ENCODE measurements around the gene EME1.
A peak's percentile ranks its signal among the peaks of the same experiment; 100 is the strongest.

EME1 gene

DNA sequence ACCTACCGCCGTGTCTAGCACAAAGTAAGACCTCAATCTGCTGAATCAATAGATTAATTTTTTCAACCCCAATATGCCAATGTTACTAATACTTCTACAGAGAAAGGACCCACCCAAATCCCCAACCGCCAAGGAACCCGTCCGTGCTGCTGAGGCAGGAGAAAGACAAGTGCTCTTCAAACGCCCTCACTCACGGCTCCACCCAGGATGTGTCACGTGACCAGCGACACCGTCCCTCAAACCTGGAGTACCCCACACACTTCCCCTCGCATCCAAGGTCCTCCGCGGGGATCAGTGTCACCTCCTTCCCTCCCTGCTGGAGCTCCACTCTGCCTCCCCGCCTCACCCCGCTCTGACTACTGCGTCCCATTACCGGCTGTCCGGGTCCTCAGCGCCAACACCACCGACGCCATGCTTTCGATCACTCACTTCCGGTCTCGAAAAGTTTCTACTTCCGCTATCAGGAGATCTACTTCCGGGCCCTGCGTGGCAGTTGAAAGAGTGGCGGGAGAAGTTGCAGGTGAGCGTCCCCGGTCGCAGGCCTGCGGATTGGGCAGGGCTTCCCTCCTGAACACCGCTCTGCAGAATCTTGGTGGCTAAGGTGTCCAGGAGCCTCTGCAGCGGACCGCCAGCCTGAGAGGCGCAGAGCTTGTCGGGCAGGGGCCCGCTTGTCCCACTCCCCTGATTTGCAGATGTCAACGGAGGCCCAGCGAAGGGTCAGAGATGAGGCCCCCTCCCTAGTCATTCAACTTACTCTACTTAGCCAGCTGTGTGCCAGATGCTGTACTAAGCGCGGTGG, at the start of gene EME1, which contains the start of gene MRPL27:
EME1 (plus strand) TSS at position 472 of the 799 bp plus-strand sequence. CDS start 1,980 bp downstream, outside the sequence.
MRPL27 (minus strand) TSS at position 427 of the 799 bp plus-strand sequence; CDS start at position 413, 14 bp downstream.
- DNase-seq, result peak; percentile 95

GRCh38 chr17:50325906-50326305, 47.1 kb upstream of the EME1 start:
- DNase-seq, result no peak

- DNase-seq, result no peak
Measured at GRCh38 chr17:50326831-50327364, 46.1 kb upstream of the EME1 start.

GRCh38 chr17:50328363-50329325, 44.4 kb upstream of the EME1 start:
- peak; percentile 70 for DNase-seq

DNA sequence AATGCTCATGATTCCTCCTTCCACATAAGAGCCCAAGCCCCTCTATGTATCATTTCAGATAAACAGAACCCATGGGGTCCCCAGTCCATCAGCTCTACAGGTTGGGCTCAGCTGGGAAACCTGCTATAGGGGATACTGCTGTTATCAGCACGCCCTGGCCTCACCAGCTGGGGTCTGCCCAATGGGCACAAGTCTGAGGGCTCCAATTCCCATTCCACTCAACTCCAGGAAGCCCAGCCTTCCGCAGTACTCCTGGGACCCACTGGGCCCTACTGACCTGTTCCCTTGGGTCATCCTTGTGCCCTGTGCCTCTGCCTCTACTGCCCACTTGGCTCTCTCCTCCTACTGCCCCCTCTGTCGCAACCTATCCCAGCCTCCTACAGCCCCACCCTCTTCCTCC, 43.3 kb upstream of the EME1 start:
- DNase-seq, result no peak

DNA sequence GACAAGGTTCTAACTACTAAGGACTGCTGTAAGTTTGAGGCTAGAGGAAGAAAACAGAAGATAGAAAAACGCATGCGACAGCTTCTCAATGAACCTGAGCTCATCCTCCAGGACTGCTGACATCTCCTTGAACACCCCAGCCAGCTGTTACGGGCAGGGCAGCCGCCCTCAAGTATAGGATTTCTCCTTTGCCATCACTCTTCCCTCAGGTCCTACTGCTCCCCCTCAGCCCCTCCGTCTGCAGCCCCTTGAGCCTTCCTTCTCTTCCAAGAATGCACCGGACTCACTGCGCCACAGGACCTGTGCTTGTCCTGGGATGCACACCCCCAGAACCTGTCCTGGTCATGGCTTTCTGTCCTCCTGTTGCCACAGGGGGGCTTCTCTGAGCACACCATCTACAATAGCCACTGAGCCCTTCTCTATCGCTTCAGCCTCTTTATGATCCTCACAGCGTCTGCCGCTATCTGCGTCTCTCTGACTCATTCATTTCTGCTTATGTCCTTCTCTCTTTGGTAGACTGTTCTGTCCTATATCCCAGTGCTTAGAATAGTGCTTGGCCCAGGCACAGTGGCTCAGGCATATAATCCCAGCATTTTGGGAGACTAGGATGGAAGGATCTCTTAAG, 42.8 kb upstream of the EME1 start:
- DNase-seq, result no peak

- DNase-seq, result no peak
Measured at GRCh38 chr17:50331085-50331791, 41.8 kb upstream of the EME1 start.

DNA sequence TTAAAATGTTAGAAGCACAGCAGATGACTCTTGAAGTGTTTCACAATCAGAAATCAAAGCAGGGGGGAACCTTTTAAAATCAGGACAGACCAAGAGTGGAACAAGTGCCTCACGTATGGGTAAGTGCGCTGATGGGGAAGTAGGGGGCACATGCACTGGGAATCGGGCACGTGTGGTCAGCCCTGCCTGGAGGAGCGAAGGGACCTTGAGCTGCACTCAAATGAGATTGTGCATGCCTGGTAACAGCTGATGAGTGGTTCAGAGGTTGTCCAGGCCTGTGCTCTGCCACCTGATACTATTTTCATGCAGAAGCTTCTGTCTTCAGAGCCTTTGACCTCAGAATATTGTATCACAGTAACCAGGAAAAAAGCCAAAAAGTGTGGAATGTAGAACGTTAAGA, 40.8 kb upstream of the EME1 start:
- no peak for DNase-seq

- peak; percentile 39 for DNase-seq
Measured at GRCh38 chr17:50333291-50334057, 39.6 kb upstream of the EME1 start.

DNA sequence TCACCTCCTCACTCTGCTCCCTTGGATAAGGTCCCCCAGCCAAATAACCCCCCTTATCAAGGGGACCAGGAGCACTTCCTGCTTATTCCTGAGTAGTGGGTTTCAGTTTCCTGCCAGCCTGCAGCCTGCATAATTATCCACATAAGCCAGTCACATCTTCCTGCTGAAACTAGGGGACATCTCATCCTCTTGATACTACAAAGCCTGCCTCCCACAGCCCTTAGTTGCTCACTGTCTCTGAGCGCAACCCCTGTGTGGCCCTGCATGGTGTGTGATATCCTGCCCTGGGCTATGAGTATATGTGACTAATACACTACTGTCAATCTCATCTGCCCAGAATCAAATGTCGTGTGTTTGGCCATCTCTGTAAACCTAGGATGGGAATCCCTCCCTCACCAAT, 35.1 kb upstream of the EME1 start:
- DNase-seq, result no peak

DNA sequence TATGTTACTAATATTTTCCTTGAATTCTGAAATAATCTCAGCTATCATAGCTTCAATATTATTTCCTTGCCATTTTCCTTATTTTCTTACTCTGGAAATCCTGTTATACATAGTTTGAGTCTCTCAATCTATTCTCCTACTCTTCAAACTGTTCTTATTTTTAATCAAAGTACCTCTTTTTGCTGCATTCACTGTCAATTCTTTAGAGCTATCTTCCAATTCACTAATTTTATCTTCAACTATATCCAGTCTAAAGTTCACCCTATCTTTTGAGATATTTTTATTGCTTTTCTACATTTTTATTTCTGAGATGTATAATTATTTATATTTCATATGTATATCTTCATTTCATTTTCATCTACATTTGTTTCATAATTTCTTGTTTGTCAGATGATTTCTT, 34.4 kb upstream of the EME1 start:
- DNase-seq, result no peak

DNA sequence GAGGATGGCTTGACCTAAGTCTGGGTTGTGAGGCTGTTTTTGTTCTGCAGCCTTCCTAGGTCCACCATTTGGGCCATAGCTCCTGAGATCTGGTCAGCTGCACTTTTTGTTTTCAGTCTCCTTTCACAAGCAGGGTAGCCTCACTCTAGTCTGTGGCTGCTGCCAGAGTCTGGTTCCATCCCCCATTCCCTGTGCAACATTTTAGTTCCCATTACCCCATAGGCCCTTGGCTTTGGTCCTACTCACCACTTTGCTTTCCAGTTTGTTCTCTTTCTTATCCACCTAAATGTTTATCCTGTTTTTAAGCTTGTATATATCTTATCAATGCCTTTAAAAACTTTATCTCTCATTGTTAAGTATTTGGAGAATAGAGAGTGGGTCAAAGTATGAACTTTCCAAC, 33.6 kb upstream of the EME1 start:
- no peak for DNase-seq

GRCh38 chr17:50344731-50345365, 28.2 kb upstream of the EME1 start:
- no peak for DNase-seq

DNA sequence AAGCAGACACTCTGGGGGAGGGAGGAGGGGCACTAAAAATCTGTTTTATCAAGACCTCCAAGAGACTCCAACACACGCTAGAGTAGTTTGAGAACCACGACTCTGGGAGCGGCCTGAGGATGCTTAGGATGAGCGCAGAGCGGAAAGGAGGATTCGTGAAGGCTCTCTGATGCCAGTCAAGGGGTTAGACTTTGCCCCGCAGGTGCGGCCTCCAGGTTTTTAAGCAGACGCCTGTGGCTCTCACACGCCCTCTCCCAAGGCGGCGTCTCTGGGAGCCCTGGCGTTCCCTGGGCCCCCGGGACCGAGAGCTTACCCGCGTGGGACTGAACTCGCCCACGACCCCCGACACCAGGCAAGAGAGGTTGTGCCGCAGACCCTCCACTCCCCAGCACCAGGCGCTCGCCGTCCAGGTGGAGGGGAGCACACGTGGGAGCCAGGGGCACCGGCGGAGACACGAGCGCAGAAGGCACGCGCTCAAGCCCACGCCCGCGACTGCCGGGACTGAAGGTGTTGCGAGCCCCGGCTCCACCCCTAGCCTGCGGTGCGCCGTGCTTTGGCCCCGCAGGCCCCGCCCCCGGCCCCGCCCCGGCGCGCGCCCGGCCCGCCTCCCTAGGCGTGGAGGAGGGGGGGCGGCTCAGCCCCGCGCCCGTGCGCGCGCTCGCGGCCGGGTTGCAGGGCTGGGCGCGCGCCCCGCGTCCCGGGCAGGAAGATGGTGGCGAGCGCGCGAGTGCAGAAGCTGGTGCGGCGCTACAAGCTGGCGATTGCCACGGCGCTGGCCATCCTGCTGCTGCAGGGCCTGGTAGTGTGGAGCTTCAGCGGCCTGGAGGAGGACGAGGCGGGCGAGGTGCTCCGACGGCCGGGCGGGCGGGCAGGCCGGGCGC, 27.4 kb upstream of the EME1 start, which contains the start of gene XYLT2:
XYLT2 (plus strand) TSS at position 695 of the 881 bp plus-strand sequence; CDS start at position 710, 15 bp downstream.
- DNase-seq, result peak; percentile 98

DNA sequence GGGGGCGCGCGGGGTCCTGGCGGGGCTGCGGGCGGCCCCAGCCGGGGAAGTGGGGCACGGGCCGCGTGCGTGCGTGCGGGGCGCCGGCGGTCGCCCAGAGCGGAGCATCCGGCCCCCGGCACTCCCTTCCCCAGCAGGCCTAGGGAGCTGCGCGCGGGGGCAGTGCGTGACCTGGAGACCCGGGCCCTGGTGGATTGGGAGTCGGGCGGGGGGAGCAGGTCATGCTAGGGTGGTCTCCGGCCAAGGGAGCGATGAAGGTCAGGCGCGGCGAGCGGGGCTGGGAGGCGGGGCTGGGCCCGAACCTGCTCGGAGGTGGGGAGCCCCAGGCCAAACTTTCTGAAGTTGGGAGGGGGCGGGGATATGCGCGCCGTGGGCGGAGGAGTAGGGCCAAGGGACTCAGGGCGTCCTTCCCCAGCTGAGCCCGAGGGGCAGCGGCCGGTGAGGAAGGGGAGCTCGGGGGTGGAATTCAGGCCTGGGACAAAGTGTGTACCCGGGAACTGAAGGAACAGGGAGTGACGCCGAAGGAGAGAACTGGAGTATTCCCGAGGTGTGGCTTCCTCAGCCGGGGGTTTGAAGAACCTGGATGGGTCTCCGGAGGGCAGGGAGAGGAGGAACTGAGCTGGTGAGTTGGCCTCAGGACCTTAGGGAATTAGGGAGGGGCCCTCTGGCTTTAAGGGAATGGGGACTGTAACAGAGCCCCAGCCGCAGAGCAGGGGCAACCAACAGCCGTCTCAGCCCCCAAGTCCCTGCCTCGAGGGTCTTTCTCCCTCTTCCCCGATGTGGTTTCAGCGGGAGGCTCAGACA, 26.5 kb upstream of the EME1 start:
- peak; percentile 57 for DNase-seq

GRCh38 chr17:50347117-50347893, 25.7 kb upstream of the EME1 start:
- DNase-seq, result no peak

GRCh38 chr17:50347894-50348291, 25.1 kb upstream of the EME1 start:
- no peak for DNase-seq

Data from NCI-H69 (cell line).